OCI-LY7 (cell line): ENCODE measurements around the gene PAK1. TPM values are rescaled to one million over a fixed set of nuclear protein-coding genes. Genes with fewer than 3 reads are reported as not detected.

ENCODE experiments used
- BruUV-seq: library from RNA; stranded (reverse); fragments of 400-500 nt; replicated peaks from 2 replicates; lab custom pipeline; 2021; lab: Mats Ljungman, UMichigan
- CTCF ChIA-PET: fragments of 300-600 bp; sonication (Branson Sonifier 250); formaldehyde crosslinking; loops from one replicate; lab custom pipeline; 2022; ENCODE audit warnings: antibody characterized with exemption; ENCODE audit not compliant: unreplicated experiment; lab: Charles Lee
- POLR2A ChIA-PET: fragments of 300-600 bp; sonication (Branson Sonifier 250); formaldehyde crosslinking; loops from one replicate; lab custom pipeline; 2022; ENCODE audit warnings: antibody characterized with exemption; lab: Charles Lee
- DNase-seq: peaks from one replicate; pipeline ENCODE4 v3.0.0-alpha.2; 2015; ENCODE audit warnings: low spot score
- H2AFZ ChIP-seq: fragments of 200-600 bp; sonication (generic), shearing (Covaris generic); 2 replicates; pipeline ENCODE4 v1.6.1; 2014; ENCODE audit warnings: mild to moderate bottlenecking, antibody characterized with exemption, low read length, moderate library complexity
- H3K27ac ChIP-seq: fragments of 200-600 bp; sonication (generic); 2 replicates; pipeline ENCODE4 v1.5.1; 2014; ENCODE audit warnings: mixed run types, low read depth, mild to moderate bottlenecking, moderate library complexity, low read length, inconsistent platforms; ENCODE audit not compliant: poor library complexity, severe bottlenecking
- H3K36me3 ChIP-seq: fragments of 200-600 bp; sonication (generic); 2 replicates; pipeline ENCODE4 v1.6.1; 2014; ENCODE audit warnings: mild to moderate bottlenecking, antibody characterized with exemption, low read length, moderate library complexity, mixed read lengths; ENCODE audit not compliant: insufficient read depth
- H3K4me1 ChIP-seq: fragments of 200-600 bp; sonication (generic); 2 replicates; pipeline ENCODE4 v1.5.1; 2014; ENCODE audit warnings: mild to moderate bottlenecking, low read length; ENCODE audit not compliant: insufficient read depth, poor library complexity, severe bottlenecking
- H3K4me2 ChIP-seq: fragments of 200-600 bp; sonication (generic); 2 replicates; pipeline ENCODE4 v1.6.1; 2014; ENCODE audit warnings: mild to moderate bottlenecking, low read length
- H3K4me3 ChIP-seq: fragments of 200-600 bp; sonication (generic); 2 replicates; pipeline ENCODE4 v1.5.1; 2014; ENCODE audit warnings: mild to moderate bottlenecking, low read depth, low read length; ENCODE audit not compliant: poor library complexity, severe bottlenecking
- H3K79me2 ChIP-seq: fragments of 200-600 bp; sonication (generic); 2 replicates; pipeline ENCODE4 v1.6.1; 2016; ENCODE audit warnings: low read depth, mild to moderate bottlenecking, low read length, moderate library complexity, mixed read lengths; ENCODE audit not compliant: insufficient read depth
- H3K9me2 ChIP-seq: fragments of 200-600 bp; sonication (generic); 2 replicates; pipeline ENCODE4 v1.6.1; 2016; ENCODE audit warnings: mild to moderate bottlenecking, low read length, mixed read lengths; ENCODE audit not compliant: insufficient read depth
- H3K9me3 ChIP-seq: fragments of 200-600 bp; sonication (generic); 2 replicates; pipeline ENCODE4 v1.6.1; 2014; ENCODE audit warnings: mild to moderate bottlenecking, mixed run types, low read length, mixed read lengths
- H4K20me1 ChIP-seq: fragments of 200-600 bp; sonication (generic); 2 replicates; pipeline ENCODE4 v1.6.1; 2014; ENCODE audit warnings: mild to moderate bottlenecking, antibody characterized with exemption, low read length, moderate library complexity, mixed read lengths; ENCODE audit not compliant: insufficient read depth
- CTCF ChIP-seq: fragments of 200-600 bp; sonication (generic); conservative IDR thresholded peaks from 2 replicates; pipeline ENCODE4 v1.5.1; 2014; ENCODE audit warnings: mild to moderate bottlenecking, antibody characterized with exemption, low read length, moderate library complexity, mixed read lengths
- EZH2phosphoT487 ChIP-seq: fragments of 200-600 bp; sonication (generic); IDR thresholded peaks from 2 replicates; pipeline ENCODE4 v1.6.1; 2018; ENCODE audit warnings: low read depth, borderline replicate concordance, mild to moderate bottlenecking, mixed run types, antibody characterized with exemption, low read length, moderate library complexity, mixed read lengths
- intact Hi-C: fragments of 100-400 bp; cut with micrococcal nuclease; formaldehyde crosslinking; loops from one replicate; pipeline ENCODE4 v1.10.0; 2022; ENCODE audit not compliant: unreplicated experiment
- total RNA-seq, 2 experiments: library from RNA; depleted of rRNA in 1 of 2; stranded (reverse); fragments of >200 nt in 1 of 2; shearing (Covaris generic) in 1 of 2; gene quantifications; 2 replicates each; pipeline ENCODE4 v1.2.3, GENCODE V29; 2014 to 2022

The PAK1 gene
- total RNA-seq, 2 experiments from 2014 or later = 1.0 to 3.4 TPM

GRCh38 chr11:77418971-77419597, 54.8 kb downstream of the PAK1 start:
- CTCF ChIA-PET = no interaction called here
- H3K79me2 ChIP-seq = no peaks in the 10 kb centered on the region

DNA sequence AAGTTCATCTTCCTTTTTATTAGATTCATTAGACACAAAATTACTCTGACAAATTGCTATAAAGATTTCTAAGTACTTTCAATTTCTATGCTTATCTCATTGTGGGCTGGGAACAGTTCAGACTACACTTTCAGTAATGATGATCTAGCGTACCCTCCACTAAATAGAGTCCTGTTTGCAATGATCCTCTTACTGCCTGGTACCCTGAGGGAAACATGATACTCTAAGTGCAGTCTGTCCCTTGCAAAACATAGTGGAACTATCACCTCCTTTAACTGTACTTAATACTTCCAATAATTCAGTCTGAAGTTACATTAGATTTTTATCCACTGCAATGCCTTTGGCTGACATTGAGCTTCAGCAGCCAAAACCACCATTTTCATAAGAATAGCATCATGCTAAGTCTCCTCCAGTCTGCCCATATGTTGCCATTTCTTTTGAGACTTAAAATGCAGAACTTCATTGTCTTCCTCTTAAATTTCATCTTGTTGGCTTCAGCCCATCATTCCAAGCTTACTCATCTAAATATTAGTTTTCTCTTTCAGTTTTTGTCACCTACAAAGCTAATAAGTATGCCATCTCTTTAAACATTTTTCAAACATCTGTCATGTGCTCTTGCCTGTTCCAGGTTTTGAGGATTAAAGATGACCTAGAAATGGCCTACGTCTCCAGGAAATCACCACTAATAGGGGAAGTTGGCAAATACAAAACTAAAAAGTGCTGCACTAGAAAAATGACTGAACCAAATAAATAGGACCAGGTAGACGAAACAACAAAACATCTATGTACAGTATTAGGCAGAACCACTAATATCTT, 55.5 kb downstream of the PAK1 start:
- no peak overlapping the region for H3K4me2 ChIP-seq
- H3K4me1 ChIP-seq = no peaks in the 10 kb centered on the region
- DNase-seq = no peak
- no peaks in the 10 kb centered on the region for H3K79me2 ChIP-seq
- no peak overlapping the region for H3K4me3 ChIP-seq
- no TSS peak for BruUV-seq
- H4K20me1 ChIP-seq = no peaks in the 10 kb centered on the region
- ChIA-PET POLR2A (interaction anchor here (0.7 kb wide), 1 partner anchor 42 kb away, joined by 3 read pairs; no protein-coding TSS in a partner anchor), CTCF (no interaction called here)
- intact Hi-C loops = no loop called here
- no peaks in the 10 kb centered on the region for H3K9me3 ChIP-seq
- no peaks in the 10 kb centered on the region for H3K36me3 ChIP-seq
- no peak overlapping the region for H3K27ac ChIP-seq
- H2AFZ ChIP-seq = no peak overlapping the region
- H3K9me2 ChIP-seq = no peaks in the 10 kb centered on the region
- no peak for TF ChIP-seq CTCF
- no peak for TF ChIP-seq EZH2phosphoT487

More at GRCh38 chr11:77418971-77419597, 54.8 kb downstream of the PAK1 start:
- intact Hi-C loops = no loop called here
- BruUV-seq = no TSS peak
- no peak for DNase-seq
- no peak overlapping the region for H3K4me3 ChIP-seq
- H4K20me1 ChIP-seq = no peaks in the 10 kb centered on the region
- POLR2A ChIA-PET = no interaction called here
- no peak overlapping the region for H3K4me2 ChIP-seq
- no peaks in the 10 kb centered on the region for H3K9me3 ChIP-seq
- H3K36me3 ChIP-seq = no peaks in the 10 kb centered on the region
- H3K4me1 ChIP-seq = no peaks in the 10 kb centered on the region
- TF ChIP-seq EZH2phosphoT487 (no peak), CTCF (no peak)
- H3K27ac ChIP-seq = no peak overlapping the region
- no peaks in the 10 kb centered on the region for H3K9me2 ChIP-seq
- H2AFZ ChIP-seq = no peak overlapping the region

GRCh38 chr11:77416357-77416756, 57.5 kb downstream of the PAK1 start:
- H3K9me2 ChIP-seq = no peaks in the 10 kb centered on the region
- no peaks in the 10 kb centered on the region for H3K9me3 ChIP-seq
- H3K4me3 ChIP-seq = no peak overlapping the region
- no peak overlapping the region for H3K4me2 ChIP-seq
- TF ChIP-seq CTCF = no peak
- TF ChIP-seq EZH2phosphoT487 = no peak
- no peak for DNase-seq
- no peaks in the 10 kb centered on the region for H3K79me2 ChIP-seq
- no TSS peak for BruUV-seq
- H3K36me3 ChIP-seq = no peaks in the 10 kb centered on the region
- ChIA-PET POLR2A (interaction anchor here (0.6 kb wide), 1 partner anchor 286 kb away, joined by 3 read pairs; no protein-coding TSS in a partner anchor), CTCF (no interaction called here)
- H2AFZ ChIP-seq = no peak overlapping the region
- H4K20me1 ChIP-seq = no peaks in the 10 kb centered on the region
- H3K4me1 ChIP-seq = no peaks in the 10 kb centered on the region
- no peak overlapping the region for H3K27ac ChIP-seq
- intact Hi-C loops = no loop called here
